ENCODE measurements around the gene HOXA11. TPM values are rescaled to one million over a fixed set of nuclear protein-coding genes. Genes with fewer than 3 reads are reported as not detected.

The HOXA11 gene
- total and polyA plus RNA-seq, 3 donors from 2014 or later: 0.25 to 0.96 TPM; not detected in 1

GRCh38 chr7:27162561-27163287, 22.3 kb downstream of the HOXA11 start:
- TF ChIP-seq POLR2A (IDR thresholded peaks at IDR 0.05) (no peak), CTCF (IDR thresholded peaks at IDR 0.05) (no peak)
- H3K27me3 ChIP-seq: peaks cover 4% of the 10 kb centered on the region
- no peaks in the 10 kb centered on the region for H3K9me3 ChIP-seq
- no peaks in the 10 kb centered on the region for H3K36me3 ChIP-seq (ENCODE audit: low read depth, missing control alignments)
- WGBS, 2 donors: 65 to 67% methylated on average over 7 of the region's 7 CpGs
- no peak overlapping the region for H3K4me3 ChIP-seq
- peaks cover 10% of the 10 kb centered on the region for H3K4me1 ChIP-seq
- intact Hi-C loops (cut with DNase I; ENCODE audit: low total_unique reads): loop anchor here (10.0 kb wide), 1 partner anchor 788 kb away; no protein-coding TSS in a partner anchor
- no peak for DNase-seq
- H3K27ac ChIP-seq: no peak overlapping the region

DNA sequence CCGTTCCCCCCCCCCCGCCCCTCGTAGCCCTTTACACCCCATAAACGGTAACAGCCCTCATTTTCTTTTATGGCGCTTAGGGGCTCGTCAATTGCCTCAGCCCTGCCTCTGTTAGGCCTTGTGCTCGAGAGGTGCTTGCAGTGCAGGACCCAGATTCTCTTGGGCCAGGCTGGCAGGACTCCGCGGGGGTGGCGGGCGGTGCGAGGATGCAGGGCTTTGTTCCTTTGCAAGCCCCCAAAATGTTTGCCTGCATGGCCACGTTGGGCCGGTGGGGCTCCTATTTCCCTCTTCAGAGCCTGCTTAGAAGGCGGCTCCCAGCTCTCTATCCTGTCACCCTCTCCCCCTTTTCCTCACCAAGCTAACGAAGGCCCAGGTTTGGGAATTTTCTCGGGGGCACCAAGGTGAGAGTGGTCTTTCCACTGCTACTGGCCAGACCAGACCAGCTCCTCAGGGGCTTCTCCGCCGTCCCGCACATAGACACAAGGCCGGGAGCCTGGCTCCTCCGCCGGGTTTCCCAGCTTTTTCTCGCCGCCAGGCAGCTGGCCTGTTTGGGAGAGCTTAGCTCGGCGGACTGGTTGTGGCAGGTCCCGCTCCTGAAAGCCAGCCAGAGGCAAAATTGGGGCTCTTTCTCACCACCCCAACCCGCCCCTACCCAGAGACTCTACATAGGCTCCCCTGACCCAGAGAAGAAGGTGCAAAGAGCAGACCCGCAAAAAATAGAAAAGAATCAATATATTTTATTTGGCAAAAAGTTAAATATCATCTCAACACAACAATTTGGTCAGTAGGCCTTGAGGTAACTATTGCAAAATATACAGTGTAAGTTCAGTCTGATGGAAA, 23.1 kb downstream of the HOXA11 start:
- H3K4me3 ChIP-seq: peak overlapping the region in 1 of 2 donors; percentile 62
- intact Hi-C loops (cut with DNase I; ENCODE audit: low total_unique reads): loop anchor here (10.0 kb wide), 1 partner anchor 787 kb away; no protein-coding TSS in a partner anchor
- peaks cover 10% of the 10 kb centered on the region for H3K4me1 ChIP-seq
- no peaks in the 10 kb centered on the region for H3K9me3 ChIP-seq
- no peaks in the 10 kb centered on the region for H3K36me3 ChIP-seq (ENCODE audit: low read depth, missing control alignments)
- TF ChIP-seq CTCF (IDR thresholded peaks at IDR 0.05): no peak
- TF ChIP-seq POLR2A (IDR thresholded peaks at IDR 0.05): no peak
- WGBS, 2 donors: 41 to 51% methylated on average over 24 to 30 of the region's 30 CpGs
- DNase-seq: no peak
- H3K27me3 ChIP-seq: peaks cover 4% of the 10 kb centered on the region
- H3K27ac ChIP-seq: no peak overlapping the region

- H3K9me3 ChIP-seq: no peaks in the 10 kb centered on the region
- peaks cover 10% of the 10 kb centered on the region for H3K4me1 ChIP-seq
- DNase-seq: no peak
- H3K4me3 ChIP-seq: peak overlapping the region; percentile 46 to 62
- no peak overlapping the region for H3K27ac ChIP-seq
- TF ChIP-seq CTCF (IDR thresholded peaks at IDR 0.05) (peak in 1 of 3 experiments; percentile 45), POLR2A (IDR thresholded peaks at IDR 0.05) (no peak)
- 4 to 6% methylated on average over 19 to 27 of the region's 27 CpGs for WGBS, 2 donors
- H3K27me3 ChIP-seq: peaks cover 1% of the 10 kb centered on the region
- H3K36me3 ChIP-seq (ENCODE audit: low read depth, missing control alignments): no peaks in the 10 kb centered on the region
- intact Hi-C loops (cut with DNase I; ENCODE audit: low total_unique reads): loop anchor here (10.0 kb wide), 1 partner anchor 786 kb away; no protein-coding TSS in a partner anchor
These were observed 23.8 kb downstream of the HOXA11 start for GRCh38 chr7:27161214-27161720.

GRCh38 chr7:27160546-27161213, 24.4 kb downstream of the HOXA11 start:
- peaks cover 10% of the 10 kb centered on the region for H3K4me1 ChIP-seq
- no peaks in the 10 kb centered on the region for H3K9me3 ChIP-seq
- H3K27me3 ChIP-seq: peaks cover 6% of the 10 kb centered on the region
- WGBS, 2 donors: 2 to 3% methylated on average over 24 to 42 of the region's 54 CpGs
- no peak overlapping the region for H3K27ac ChIP-seq
- DNase-seq: peak; percentile 95
- TF ChIP-seq POLR2A (IDR thresholded peaks at IDR 0.05) (no peak), CTCF (IDR thresholded peaks at IDR 0.05) (peak; percentile 98 to 100 (median 99))
- peak overlapping the region; percentile 46 to 62 for H3K4me3 ChIP-seq
- intact Hi-C loops (cut with DNase I; ENCODE audit: low total_unique reads): loop anchor here (10.0 kb wide), 1 partner anchor 786 kb away; no protein-coding TSS in a partner anchor
- H3K36me3 ChIP-seq (ENCODE audit: low read depth, missing control alignments): no peaks in the 10 kb centered on the region
